K562 (cell line): ENCODE measurements around the gene IMPA2. TPM values are rescaled to one million over a fixed set of nuclear protein-coding genes. Genes with fewer than 3 reads are reported as not detected.

Experiments
- ATF2 ChIP-seq: sonication (generic); formaldehyde crosslinking; IDR thresholded peaks from 2 replicates; pipeline ENCODE4 v1.8.1; 2022; ENCODE audit warnings: missing genetic modification reagents
- EP400 ChIP-seq: fragments of 450-650 bp; IDR thresholded peaks from 2 replicates; pipeline ENCODE4 v1.6.1; 2017; ENCODE audit warnings: antibody characterized with exemption, mild to moderate bottlenecking, moderate library complexity
- ETV5 ChIP-seq: sonication (generic); formaldehyde crosslinking; IDR thresholded peaks from 2 replicates; pipeline ENCODE4 v1.4.0; 2020; ENCODE audit warnings: low read depth, mild to moderate bottlenecking, missing genetic modification reagents
- HNRNPLL ChIP-seq: fragments of 200-400 bp; formaldehyde crosslinking; IDR thresholded peaks from 2 replicates; pipeline ENCODE4 v1.6.1; 2017; ENCODE audit warnings: low read length, low read depth, mild to moderate bottlenecking; ENCODE audit not compliant: poor library complexity, severe bottlenecking
- IFI16 ChIP-seq: fragments of 250-450 bp; sonication (Bioruptor Pico); IDR thresholded peaks from 2 replicates; pipeline ENCODE4 v2.1.2; 2022; ENCODE audit warnings: mild to moderate bottlenecking, inconsistent platforms
- KDM1A ChIP-seq, 2 experiments: fragments of 450-650 bp; IDR thresholded peaks; 2 replicates each; pipeline ENCODE4 v1.6.1; 2016; ENCODE audit warnings: mild to moderate bottlenecking in 2 of 2
- MTA2 ChIP-seq: fragments of 450-650 bp; IDR thresholded peaks from 2 replicates; pipeline ENCODE4 v1.6.1; 2016; ENCODE audit warnings: low read depth
- NBN ChIP-seq: fragments of 450-650 bp; IDR thresholded peaks from 2 replicates; pipeline ENCODE4 v1.6.1; 2016; ENCODE audit warnings: low read depth, mild to moderate bottlenecking
- NCOA6 ChIP-seq: fragments of 450-650 bp; IDR thresholded peaks from 2 replicates; pipeline ENCODE4 v1.6.1; 2017; ENCODE audit warnings: mild to moderate bottlenecking
- NEUROD1 ChIP-seq: fragments of 150-350 bp; IDR thresholded peaks from 2 replicates; pipeline ENCODE4 v1.6.1; 2014; ENCODE audit warnings: borderline replicate concordance, low read length, low read depth; ENCODE audit not compliant: partially characterized antibody
- NFRKB ChIP-seq: fragments of 450-650 bp; IDR thresholded peaks from 2 replicates; pipeline ENCODE4 v1.6.1; 2016; ENCODE audit warnings: low read depth
- PRDM10 ChIP-seq: fragments of 450-650 bp; IDR thresholded peaks from 2 replicates; pipeline ENCODE4 v1.6.1; 2018; ENCODE audit not compliant: partially characterized antibody
- SIN3A ChIP-seq, 2 experiments: fragments of 150-350 bp in 1 of 2; IDR thresholded peaks; 2 replicates each; pipeline ENCODE4 v1.6.1; 2011 to 2016; ENCODE audit warnings: borderline replicate concordance in 2 of 2, low read depth in 2 of 2, low read length in 2 of 2, mild to moderate bottlenecking in 2 of 2, moderate library complexity in 2 of 2; ENCODE audit not compliant: control insufficient read depth in 1 of 2
- SMAD4 ChIP-seq: fragments of 250-450 bp; sonication (Bioruptor Pico); conservative IDR thresholded peaks from 2 replicates; pipeline ENCODE4 v1.8.0; 2021; ENCODE audit warnings: inconsistent platforms, mild to moderate bottlenecking, moderate library complexity
- TBP ChIP-seq: optimal IDR thresholded peaks from 2 replicates; pipeline ENCODE3; 2011; ENCODE audit warnings: low read depth, low read length, improper control_type of control experiment
- TEAD2 ChIP-seq: fragments of 450-650 bp; IDR thresholded peaks from 2 replicates; pipeline ENCODE4 v1.6.1; 2016; ENCODE audit warnings: missing genetic modification characterization, control low read depth, missing compliant biosample characterization
- ZKSCAN3 ChIP-seq: fragments of 250-450 bp; sonication (Bioruptor Pico); IDR thresholded peaks from 2 replicates; pipeline ENCODE4 v1.4.0; 2020
- ZNF165 ChIP-seq: fragments of 250-450 bp; sonication (Bioruptor Pico); IDR thresholded peaks from 2 replicates; pipeline ENCODE4 v1.4.0; 2020; ENCODE audit warnings: borderline replicate concordance
- ZNF707 ChIP-seq: fragments of 250-450 bp; sonication (Bioruptor Pico); conservative IDR thresholded peaks from 2 replicates; pipeline ENCODE4 v1.8.0; 2022; ENCODE audit warnings: inconsistent platforms, mild to moderate bottlenecking, moderate library complexity
- ZSCAN29 ChIP-seq: fragments of 450-650 bp; IDR thresholded peaks from 2 replicates; pipeline ENCODE4 v1.6.1; 2017
- polyA plus RNA-seq, 8 experiments: library from polyadenylated mRNA; depleted of rRNA in 4 of 8; stranded (reverse) in 5 of 8; unstranded in 3 of 8; fragments of >200 nt; fragmentation: Nextera tagmentation in 2 of 8; fragmentation: Illumina TruSeq in 1 of 8; extraction: Ambion mirVana in 2 of 8; extraction: Trizol in 1 of 8; gene quantifications; 2 replicates each; pipeline versions ENCODE4 v1.2.1 to v1.2.3, GENCODE V29; 2011 to 2014; ENCODE audit warnings: inconsistent platforms in 1 of 8, missing spikeins in 1 of 8
- total RNA-seq, 7 experiments: library from RNA; depleted of rRNA in 6 of 7; stranded (reverse); fragments of >200 nt in 6 of 7; fragmentation: Illumina TruSeq in 2 of 7; extraction: Trizol in 2 of 7; gene quantifications; 2 replicates each; pipeline versions ENCODE4 v1.2.1 to v1.2.3, GENCODE V29; 2011 to 2021; ENCODE audit warnings: low replicate concordance in 1 of 7
- TF ChIP-seq, protein P1 (sequence below), 3 experiments: fragments of 200-800 bp in 1 of 3; sonication (Bioruptor generic) in 1 of 3; sonication (generic) in 1 of 3; formaldehyde crosslinking in 1 of 3; IDR thresholded peaks; 2 replicates each; pipeline versions ENCODE4 v1.6.1 to v1.8.0; 2016 to 2022; ENCODE audit warnings: mild to moderate bottlenecking in 2 of 3, missing compliant biosample characterization in 2 of 3, missing genetic modification characterization in 2 of 3, missing genetic modification reagents in 1 of 3
- TF ChIP-seq, protein P2 (sequence below): fragments of 250-450 bp; sonication (Bioruptor Pico); IDR thresholded peaks from 2 replicates; pipeline ENCODE4 v1.5.0; 2021

Gene IMPA2
- total and polyA plus RNA-seq, 9 of the 15 experiments (the other 6 are each of a cell fraction or from before 2014, with no cell fraction given) = 0.62 to 11.3 (median 5.7) TPM

DNA sequence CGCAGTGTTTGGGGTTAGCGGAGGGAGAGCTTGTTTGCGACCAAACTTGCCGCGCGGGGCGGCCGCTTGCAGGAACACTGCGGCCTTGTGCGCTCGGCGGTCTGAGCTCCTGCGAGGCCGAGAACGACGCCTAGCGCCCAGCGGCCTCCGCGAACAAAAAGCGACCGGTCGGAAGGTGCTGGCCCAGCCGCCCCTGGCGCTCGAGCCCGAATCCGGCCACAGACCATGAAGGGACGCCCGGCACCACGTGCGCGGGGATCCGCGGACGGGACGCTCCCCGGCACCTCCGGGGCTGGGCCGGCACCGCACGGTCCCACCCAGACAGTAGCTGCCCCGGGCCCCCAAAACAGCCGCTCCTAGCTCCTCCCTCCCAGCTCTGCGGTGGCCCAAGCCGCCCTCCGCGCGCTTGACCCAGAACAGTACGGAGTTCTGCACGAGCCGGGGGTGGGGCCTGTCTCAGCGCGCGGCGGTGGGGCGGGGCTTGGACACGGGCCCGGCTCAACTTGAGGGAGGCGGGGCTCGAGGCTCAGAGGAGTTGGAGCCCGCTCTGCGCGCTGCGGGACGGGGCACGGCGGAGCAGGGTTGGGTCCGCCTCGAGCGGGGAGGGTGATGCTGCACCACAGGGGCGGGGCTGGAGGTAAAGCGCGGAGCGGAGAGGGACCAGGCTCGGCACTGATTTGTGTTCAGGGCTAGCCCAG lies 664 bp upstream of the IMPA2 start (continued):
- TF ChIP-seq HNRNPLL = peak; percentile 68
- TF ChIP-seq KDM1A (IDR thresholded peaks at IDR 0.05) = peak; percentile 97 to 98
- peak; percentile 20 for TF ChIP-seq PRDM10
- TF ChIP-seq TBP = peak; percentile 52
- TF ChIP-seq TEAD2 = no peak
- 0 out of 2 replicates have a peak, but pooled peaks have one; percentile 2 for TF ChIP-seq MTA2
- TF ChIP-seq ETV5 (CRISPR knock-in tag) = no peak; the same call in 1 of the 2 replicates
- TF ChIP-seq ATF2 (CRISPR knock-in tag) = 0 out of 2 replicates have a peak, but pooled peaks have one; percentile 14
- no peak for TF ChIP-seq NCOA6
- TF ChIP-seq ZNF165 = no peak
- no peak; the same call in 1 of the 2 replicates for TF ChIP-seq NFRKB
- TF ChIP-seq ZKSCAN3 (CRISPR knock-in tag) = peak; percentile 60; the same call in 1 of the 2 replicates
- peak; percentile 91 for TF ChIP-seq SMAD4 (CRISPR knock-in tag)
- peak in 1 of 2 experiments; percentile 17; a peak in 1 of 4 replicates for TF ChIP-seq SIN3A (IDR thresholded peaks at IDR 0.05; ENCODE audit: borderline replicate concordance in 2 of 2, control insufficient read depth in 1 of 2, low read depth in 2 of 2, low read length in 2 of 2)
- TF ChIP-seq, protein P1, sequence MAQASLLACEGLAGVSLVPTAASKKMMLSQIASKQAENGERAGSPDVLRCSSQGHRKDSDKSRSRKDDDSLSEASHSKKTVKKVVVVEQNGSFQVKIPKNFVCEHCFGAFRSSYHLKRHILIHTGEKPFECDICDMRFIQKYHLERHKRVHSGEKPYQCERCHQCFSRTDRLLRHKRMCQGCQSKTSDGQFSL (CRISPR knock-in tag; IDR thresholded peaks at IDR 0.05) = peak; percentile 53; the same call in 1 of the 2 replicates
- TF ChIP-seq, protein P1 (tag; IDR thresholded peaks at IDR 0.05) = no peak
- TF ChIP-seq NEUROD1 = peak; percentile 82
- no peak for TF ChIP-seq ZSCAN29
- TF ChIP-seq, protein P2, sequence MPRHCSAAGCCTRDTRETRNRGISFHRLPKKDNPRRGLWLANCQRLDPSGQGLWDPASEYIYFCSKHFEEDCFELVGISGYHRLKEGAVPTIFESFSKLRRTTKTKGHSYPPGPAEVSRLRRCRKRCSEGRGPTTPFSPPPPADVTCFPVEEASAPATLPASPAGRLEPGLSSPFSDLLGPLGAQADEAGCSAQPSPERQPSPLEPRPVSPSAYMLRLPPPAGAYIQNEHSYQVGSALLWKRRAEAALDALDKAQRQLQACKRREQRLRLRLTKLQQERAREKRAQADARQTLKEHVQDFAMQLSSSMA (CRISPR knock-in tag) = no peak
- TF ChIP-seq NBN = peak; percentile 31; the same call in 1 of the 2 replicates
- no peak for TF ChIP-seq IFI16 (CRISPR knock-in tag)
- TF ChIP-seq EP400 = peak; percentile 91
- TF ChIP-seq ZNF707 (CRISPR knock-in tag) = no peak
